NT2/D1 (cell line): ENCODE measurements around the gene SELENOO.

Experiments
- DNase-seq: peaks from one replicate; pipeline ENCODE4 v3.0.0-alpha.2; 2011; ENCODE audit warnings: low read depth, low spot score
- H3K27me3 ChIP-seq: 2 replicates; pipeline ENCODE4 v1.6.0; 2011; ENCODE audit warnings: mild to moderate bottlenecking; ENCODE audit not compliant: insufficient read length, insufficient read depth
- H3K36me3 ChIP-seq: 2 replicates; pipeline ENCODE4 v1.6.1; 2011; ENCODE audit warnings: mild to moderate bottlenecking, low read length, mixed read lengths; ENCODE audit not compliant: insufficient read depth, insufficient read length
- H3K4me1 ChIP-seq: 2 replicates; pipeline ENCODE4 v1.5.1; 2011; ENCODE audit not compliant: insufficient read depth, insufficient read length
- H3K4me3 ChIP-seq: 2 replicates; pipeline ENCODE4 v1.5.1; 2011; ENCODE audit warnings: low read depth; ENCODE audit not compliant: insufficient read length
- H3K9ac ChIP-seq: 2 replicates; pipeline ENCODE4 v1.6.0; 2011; ENCODE audit warnings: low read depth; ENCODE audit not compliant: insufficient read length
- H3K9me3 ChIP-seq: 2 replicates; pipeline ENCODE4 v1.5.1; 2011; ENCODE audit warnings: mild to moderate bottlenecking, low read length; ENCODE audit not compliant: insufficient read depth
- SUZ12 ChIP-seq: IDR thresholded peaks from 2 replicates; pipeline ENCODE4 v1.6.1; 2011; ENCODE audit not compliant: insufficient read length, insufficient read depth; ENCODE audit errors: extremely low read depth
- YY1 ChIP-seq: IDR thresholded peaks from 2 replicates; pipeline ENCODE4 v1.6.1; 2011; ENCODE audit not compliant: insufficient read length, insufficient read depth
- ZNF274 ChIP-seq: IDR thresholded peaks from 2 replicates; pipeline ENCODE4 v1.6.1; 2011; ENCODE audit warnings: mild to moderate bottlenecking, low read depth, low read length

The SELENOO gene

DNA sequence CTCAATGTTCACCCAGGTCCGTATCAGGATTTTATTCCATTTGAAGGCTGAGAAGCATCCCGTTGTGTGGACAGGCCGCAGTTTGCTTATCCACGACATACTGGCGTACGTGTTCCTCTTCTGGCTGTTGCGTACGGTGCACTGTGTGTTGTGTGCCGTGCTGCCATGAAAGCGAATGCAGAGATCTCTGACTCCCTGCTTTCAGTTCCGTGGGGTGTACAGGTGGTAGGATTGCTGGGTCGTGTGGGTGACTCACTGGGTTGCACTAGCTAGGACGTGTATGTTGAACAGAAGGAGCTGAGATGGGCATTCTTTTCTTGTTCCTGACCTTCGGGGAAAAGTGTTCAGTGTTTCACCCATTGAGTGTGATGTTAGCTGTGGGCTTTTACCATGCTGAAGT, 10.3 kb downstream of the SELENOO start:
- H3K4me3 ChIP-seq, result no peak overlapping the region
- H3K9ac ChIP-seq, result no peak overlapping the region
- peaks cover 8% of the 10 kb centered on the region for H3K4me1 ChIP-seq
- no peaks in the 10 kb centered on the region for H3K9me3 ChIP-seq
- no peak for TF ChIP-seq SUZ12
- TF ChIP-seq ZNF274, result no peak
- TF ChIP-seq YY1, result no peak
- H3K27me3 ChIP-seq, result no peaks in the 10 kb centered on the region
- DNase-seq, result no peak
- H3K36me3 ChIP-seq, result peaks cover 68% of the 10 kb centered on the region

DNA sequence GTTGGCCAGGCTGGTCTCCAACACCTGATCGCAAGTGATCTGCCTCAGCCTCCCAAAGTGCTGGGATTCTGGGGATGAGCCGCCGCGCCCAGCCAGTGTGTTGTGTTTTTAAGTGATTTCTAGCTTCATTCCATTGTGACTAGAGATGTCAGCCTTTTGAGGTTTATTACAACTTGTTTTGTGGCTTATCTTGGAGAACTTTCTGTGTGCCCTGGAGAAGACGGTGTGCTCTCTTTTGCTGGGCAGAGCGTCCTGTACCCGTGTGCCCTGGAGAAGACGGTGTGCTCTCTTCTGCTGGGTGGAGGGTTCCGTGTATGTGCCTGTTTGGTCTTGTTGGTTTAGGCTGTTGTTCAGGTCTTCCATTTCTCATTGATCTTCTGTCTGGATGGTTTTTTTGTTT, 12.5 kb downstream of the SELENOO start:
- Histone ChIP-seq H3K36me3 (peaks cover 74% of the 10 kb centered on the region), H3K9ac (no peak overlapping the region)

GRCh38 chr22:50215297-50216054, 14.7 kb downstream of the SELENOO start:
- peaks cover 79% of the 10 kb centered on the region for H3K36me3 ChIP-seq
- H3K4me3 ChIP-seq, result no peak overlapping the region
- TF ChIP-seq ZNF274, result no peak
- TF ChIP-seq SUZ12, result no peak
- no peak for TF ChIP-seq YY1
- no peaks in the 10 kb centered on the region for H3K27me3 ChIP-seq
- DNase-seq, result no peak
- peaks cover 10% of the 10 kb centered on the region for H3K4me1 ChIP-seq
- no peaks in the 10 kb centered on the region for H3K9me3 ChIP-seq
- no peak overlapping the region for H3K9ac ChIP-seq

More for the DNA sequence above, 12.5 kb downstream of the SELENOO start:
- peaks cover 4% of the 10 kb centered on the region for H3K4me1 ChIP-seq
- H3K4me3 ChIP-seq, result no peak overlapping the region
- no peak for DNase-seq
- H3K27me3 ChIP-seq, result no peaks in the 10 kb centered on the region
- TF ChIP-seq SUZ12, result no peak
- no peak for TF ChIP-seq YY1
- no peak for TF ChIP-seq ZNF274
- no peaks in the 10 kb centered on the region for H3K9me3 ChIP-seq

GRCh38 chr22:50216055-50216683, 15.4 kb downstream of the SELENOO start:
- no peak overlapping the region for H3K4me3 ChIP-seq
- TF ChIP-seq YY1 (no peak), SUZ12 (no peak), ZNF274 (no peak)
- H3K36me3 ChIP-seq, result peaks cover 79% of the 10 kb centered on the region
- DNase-seq, result no peak
- H3K4me1 ChIP-seq, result peaks cover 10% of the 10 kb centered on the region
- H3K9me3 ChIP-seq, result no peaks in the 10 kb centered on the region
- no peaks in the 10 kb centered on the region for H3K27me3 ChIP-seq
- no peak overlapping the region for H3K9ac ChIP-seq

DNA sequence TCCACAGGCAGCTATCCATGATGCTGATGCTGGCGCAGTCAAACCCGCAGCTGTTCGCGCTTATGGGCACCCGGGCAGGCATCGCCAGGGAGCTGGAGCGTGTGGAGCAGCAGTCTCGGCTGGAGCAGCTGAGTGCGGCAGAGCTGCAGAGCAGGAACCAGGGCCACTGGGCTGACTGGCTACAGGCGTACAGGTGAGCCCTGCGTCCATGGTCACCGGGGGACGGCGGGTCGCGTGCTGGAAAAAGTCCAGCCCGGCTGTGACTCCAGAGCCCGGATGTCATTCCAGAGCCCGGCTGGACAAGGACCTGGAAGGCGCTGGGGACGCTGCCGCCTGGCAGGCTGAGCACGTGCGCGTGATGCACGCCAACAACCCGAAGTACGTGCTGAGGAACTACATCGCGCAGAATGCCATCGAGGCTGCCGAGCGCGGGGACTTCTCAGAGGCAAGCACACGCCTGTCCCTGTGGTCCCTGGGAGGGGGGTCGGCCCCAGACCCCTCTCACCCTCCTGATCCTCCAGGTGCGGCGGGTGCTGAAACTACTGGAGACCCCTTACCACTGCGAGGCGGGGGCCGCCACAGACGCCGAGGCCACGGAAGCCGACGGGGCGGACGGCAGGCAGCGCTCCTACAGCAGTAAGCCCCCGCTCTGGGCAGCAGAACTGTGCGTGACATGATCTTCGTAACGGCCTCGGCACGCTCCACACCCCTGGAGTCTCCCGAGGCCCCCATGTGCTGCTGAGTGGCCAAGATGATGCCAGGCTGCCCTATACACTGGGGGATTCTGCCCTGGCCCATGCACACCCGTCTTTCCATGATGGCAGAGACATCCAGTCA, 16.1 kb downstream of the SELENOO start:
- Histone ChIP-seq H3K4me1 (peaks cover 10% of the 10 kb centered on the region), H3K9ac (no peak overlapping the region), H3K27me3 (no peaks in the 10 kb centered on the region), H3K9me3 (no peaks in the 10 kb centered on the region), H3K4me3 (no peak overlapping the region), H3K36me3 (peaks cover 84% of the 10 kb centered on the region)
- TF ChIP-seq SUZ12 (no peak), YY1 (no peak), ZNF274 (no peak)
- DNase-seq, result no peak

- H3K4me1 ChIP-seq, result peaks cover 10% of the 10 kb centered on the region
- no peak for DNase-seq
- peaks cover 83% of the 10 kb centered on the region for H3K36me3 ChIP-seq
- H3K27me3 ChIP-seq, result no peaks in the 10 kb centered on the region
- no peak overlapping the region for H3K4me3 ChIP-seq
- H3K9me3 ChIP-seq, result no peaks in the 10 kb centered on the region
- no peak for TF ChIP-seq ZNF274
- no peak for TF ChIP-seq SUZ12
- no peak for TF ChIP-seq YY1
- H3K9ac ChIP-seq, result no peak overlapping the region
These were observed 16.8 kb downstream of the SELENOO start for GRCh38 chr22:50217543-50218152.
